GM12872 (cell line): ENCODE data around the gene FADS6.

Experiments used
- TF ChIP-seq, protein P1 (sequence below): IDR thresholded peaks from 3 replicates; pipeline ENCODE4 v1.5.1; 2011; ENCODE audit warnings: low read depth, mild to moderate bottlenecking, low read length, moderate library complexity; ENCODE audit not compliant: insufficient read depth

FADS6 gene

DNA sequence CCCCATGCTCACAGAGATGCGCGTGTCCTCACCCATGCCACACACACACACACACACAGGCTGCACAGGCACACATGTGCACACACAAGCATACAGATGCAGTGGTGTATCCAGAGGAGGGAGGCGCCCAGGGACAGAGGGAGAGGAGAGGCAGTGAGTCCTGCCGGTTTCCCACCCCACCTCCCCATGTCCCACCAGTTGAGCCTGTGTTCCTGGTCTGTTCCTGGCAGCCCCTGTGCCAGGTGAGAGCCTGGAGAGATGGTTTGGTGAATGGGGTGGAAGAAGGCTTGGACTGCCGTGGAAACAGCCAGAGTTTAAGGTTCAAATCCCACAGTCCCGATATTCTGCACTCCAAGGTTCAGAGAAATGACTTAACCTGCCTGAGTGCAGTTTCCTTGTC lies 10.2 kb upstream of the FADS6 start:
- TF ChIP-seq, protein P1, sequence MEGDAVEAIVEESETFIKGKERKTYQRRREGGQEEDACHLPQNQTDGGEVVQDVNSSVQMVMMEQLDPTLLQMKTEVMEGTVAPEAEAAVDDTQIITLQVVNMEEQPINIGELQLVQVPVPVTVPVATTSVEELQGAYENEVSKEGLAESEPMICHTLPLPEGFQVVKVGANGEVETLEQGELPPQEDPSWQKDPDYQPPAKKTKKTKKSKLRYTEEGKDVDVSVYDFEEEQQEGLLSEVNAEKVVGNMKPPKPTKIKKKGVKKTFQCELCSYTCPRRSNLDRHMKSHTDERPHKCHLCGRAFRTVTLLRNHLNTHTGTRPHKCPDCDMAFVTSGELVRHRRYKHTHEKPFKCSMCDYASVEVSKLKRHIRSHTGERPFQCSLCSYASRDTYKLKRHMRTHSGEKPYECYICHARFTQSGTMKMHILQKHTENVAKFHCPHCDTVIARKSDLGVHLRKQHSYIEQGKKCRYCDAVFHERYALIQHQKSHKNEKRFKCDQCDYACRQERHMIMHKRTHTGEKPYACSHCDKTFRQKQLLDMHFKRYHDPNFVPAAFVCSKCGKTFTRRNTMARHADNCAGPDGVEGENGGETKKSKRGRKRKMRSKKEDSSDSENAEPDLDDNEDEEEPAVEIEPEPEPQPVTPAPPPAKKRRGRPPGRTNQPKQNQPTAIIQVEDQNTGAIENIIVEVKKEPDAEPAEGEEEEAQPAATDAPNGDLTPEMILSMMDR: no peak

DNA sequence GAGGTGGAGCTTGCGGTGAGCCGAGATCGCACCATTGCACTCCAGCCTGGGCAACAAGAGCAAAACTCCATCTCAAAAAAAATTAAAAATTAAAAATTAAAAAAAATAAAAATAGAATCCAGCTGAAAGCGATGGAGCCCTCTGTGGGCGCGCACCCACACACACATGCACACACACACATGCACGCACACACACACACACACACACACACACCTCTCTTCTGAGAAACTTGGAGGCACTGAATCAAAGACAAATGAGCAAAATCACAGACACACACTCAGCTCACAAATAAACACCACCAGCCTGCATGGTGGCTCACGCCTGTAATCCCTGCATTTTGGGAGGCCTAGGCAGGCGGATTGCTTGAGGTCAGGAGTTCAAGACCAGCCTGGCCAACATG lies 9.6 kb upstream of the FADS6 start:
- TF ChIP-seq, protein P1: no peak

DNA sequence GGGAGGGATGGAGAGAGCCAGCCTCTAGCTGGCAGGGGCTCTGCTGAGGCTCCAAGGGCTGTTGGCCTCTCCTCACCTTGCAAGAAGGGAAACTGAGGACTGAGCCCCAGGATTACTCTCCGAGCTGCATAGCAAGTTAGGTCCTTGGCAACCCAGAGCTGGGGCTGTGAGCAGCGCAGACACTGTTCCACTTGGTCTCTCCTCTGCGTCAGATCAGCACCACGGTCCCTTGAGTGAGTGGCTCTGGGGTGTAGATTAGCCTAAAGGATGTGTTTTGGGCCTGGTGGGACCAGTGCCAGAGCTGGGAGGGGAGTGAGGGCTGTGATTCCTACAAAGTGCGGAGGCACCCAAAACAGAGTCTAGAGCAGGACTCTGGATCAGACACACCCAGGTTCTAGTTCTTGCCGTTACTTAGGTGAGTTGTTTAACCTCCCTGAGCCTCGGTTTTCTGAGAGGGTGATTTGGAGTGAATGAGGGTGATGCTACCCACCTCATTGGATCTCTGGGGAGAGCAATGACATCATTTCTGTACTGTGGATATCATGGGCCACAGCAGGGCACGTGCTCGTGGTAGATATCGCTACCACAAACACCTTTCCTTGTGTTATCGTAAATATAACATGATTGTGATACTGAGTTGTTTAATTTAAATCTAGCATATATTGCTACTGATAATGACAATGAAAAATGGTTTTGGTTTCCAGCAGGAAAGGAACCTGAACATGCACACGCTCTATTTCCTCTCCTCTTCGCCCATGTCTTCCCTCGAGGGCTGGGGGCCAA lies 8.1 kb upstream of the FADS6 start:
- TF ChIP-seq, protein P1: no peak

DNA sequence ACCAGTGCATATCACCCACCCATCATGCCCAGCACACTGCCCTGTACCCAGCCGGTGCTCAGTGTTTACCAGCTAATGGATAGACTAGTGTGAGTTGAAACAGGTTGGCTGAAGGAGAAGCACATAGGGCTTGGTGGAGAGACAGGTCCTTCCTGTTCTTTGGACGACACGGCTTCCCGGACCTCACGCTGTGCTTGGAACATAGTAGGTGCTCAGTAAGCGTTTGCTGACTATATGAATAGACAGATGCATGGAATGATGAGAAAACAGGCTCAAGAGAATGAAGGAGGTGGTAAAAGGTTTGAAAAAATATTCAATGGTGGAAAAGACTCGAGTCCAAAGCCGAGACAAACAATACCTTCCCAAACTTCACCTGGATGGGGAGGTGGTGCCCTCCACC lies 6.8 kb upstream of the FADS6 start:
- TF ChIP-seq, protein P1: no peak

DNA sequence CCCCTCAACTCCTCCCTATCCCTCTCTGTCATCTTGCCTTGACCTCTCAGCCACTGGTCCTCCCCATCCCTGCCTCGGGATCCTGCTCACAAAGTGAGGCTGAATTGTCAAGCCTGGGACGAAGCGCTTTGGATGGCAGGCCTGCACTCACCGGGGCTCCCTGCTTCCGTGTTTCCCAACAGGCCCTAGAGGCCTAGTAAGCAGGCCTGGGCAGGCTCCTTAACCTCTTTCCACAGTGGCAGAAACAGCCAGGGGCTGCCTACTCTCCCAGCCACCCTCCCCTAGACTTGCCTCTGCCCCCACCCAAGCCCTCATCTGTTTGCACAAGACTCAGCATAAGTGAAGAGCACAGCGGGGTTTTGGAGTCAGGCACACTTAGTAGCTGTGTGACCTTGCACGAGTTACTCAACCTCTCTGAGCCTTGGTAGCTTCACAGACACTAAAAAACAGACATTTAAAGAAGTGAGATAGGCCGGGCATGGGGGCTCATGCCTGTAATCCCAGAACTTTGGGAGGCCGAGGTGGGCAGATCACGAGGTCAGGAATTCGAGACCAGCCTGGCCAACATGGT lies 5.0 kb upstream of the FADS6 start:
- TF ChIP-seq, protein P1: no peak

DNA sequence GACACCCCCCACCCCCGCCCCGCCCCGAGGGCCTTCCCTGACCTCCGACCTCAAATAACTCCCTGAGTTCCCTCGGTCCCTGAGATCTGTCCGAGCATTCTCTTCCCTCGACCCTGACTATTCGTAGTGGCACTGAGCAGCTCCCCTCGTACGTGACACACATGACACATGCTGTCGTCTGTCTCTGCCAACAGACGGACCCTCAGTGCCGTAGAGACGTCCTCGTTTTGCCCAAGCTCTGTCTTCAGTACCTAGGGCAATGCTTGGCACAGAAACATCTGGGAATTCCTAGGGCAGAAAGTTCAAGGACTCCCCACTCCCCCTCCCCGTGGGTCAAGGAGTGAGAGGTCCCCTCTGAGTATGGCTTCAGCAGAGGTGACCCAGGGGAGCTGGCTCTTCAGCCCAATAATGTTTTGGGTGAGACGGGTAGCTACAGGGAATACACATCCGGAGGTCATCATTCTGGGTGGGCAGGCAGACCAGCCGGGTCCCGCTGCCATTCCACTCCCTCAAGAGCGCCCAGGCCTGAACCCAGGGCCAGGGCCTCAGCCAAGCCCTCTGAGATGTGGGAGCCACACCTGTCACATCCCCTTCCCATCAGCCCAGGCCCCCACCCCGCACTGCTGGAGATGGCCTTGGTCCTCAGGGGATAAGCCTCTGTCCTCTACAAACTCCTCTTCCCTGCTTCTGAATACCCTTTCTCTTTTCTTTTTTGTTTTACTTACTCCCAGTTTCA lies 671 bp upstream of the FADS6 start:
- TF ChIP-seq, protein P1: no peak

DNA sequence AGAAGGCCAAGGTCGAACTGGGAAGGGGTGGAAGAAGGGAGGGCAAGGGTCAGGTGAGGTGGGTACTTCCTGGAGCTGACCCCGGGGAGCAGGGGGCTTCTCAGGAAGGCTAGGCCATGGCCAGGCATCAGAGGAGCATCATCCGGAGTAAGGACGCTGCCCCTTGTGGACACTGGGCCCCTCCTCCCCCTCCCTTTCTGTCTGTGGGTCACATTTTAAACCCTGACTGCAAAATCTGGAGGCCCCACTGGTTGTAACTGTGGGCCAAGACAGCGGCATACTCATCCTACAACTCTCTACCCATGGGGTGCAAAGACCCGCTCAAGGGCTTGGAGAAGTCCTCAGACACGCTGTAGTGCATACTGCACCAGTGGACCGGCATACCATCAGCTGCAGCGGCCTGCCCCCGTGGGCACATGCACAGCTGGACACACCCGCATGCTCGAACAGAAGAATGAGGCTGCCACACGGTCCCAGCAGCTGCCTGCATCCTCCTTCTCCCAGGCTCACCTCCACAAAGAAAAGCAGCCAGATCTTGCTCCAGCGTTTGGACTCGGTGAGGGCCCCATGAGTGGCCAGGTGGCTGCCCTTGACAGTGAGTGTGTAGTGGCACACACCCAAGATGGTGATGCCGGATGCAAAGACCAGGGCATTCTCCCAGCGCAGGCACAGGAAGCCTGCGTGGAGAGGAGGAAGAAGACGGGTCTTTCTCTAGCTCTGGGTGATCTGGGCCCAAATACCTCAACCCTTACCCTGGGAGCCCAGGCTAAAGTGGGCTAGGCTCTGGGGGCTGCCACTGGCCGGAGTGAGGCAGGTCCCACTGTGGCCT lies 1.2 kb downstream of the FADS6 start:
- TF ChIP-seq, protein P1: no peak
